Fibroblast of mammary gland (primary cell): ENCODE measurements around the gene LDLRAD4.

Experiments
- DNase-seq: peaks from one replicate; pipeline ENCODE4 v3.0.0-alpha.2; 2010; ENCODE audit warnings: low read depth
- H3K4me3 ChIP-seq: 2 replicates; pipeline ENCODE4 v1.5.1; 2011; ENCODE audit warnings: low read depth, mild to moderate bottlenecking, low read length, moderate library complexity; ENCODE audit not compliant: control insufficient read depth
- CTCF ChIP-seq: conservative IDR thresholded peaks from 2 replicates; pipeline ENCODE4 v1.5.1; 2011; ENCODE audit warnings: low read depth, low read length, inconsistent platforms; ENCODE audit not compliant: control insufficient read depth, insufficient read depth

The LDLRAD4 gene

GRCh38 chr18:13460946-13461345 is 242.4 kb downstream of the LDLRAD4 start:
- TF ChIP-seq CTCF, result no peak
- no peak overlapping the region for H3K4me3 ChIP-seq

GRCh38 chr18:13461469-13461868 is 242.9 kb downstream of the LDLRAD4 start:
- no peak for DNase-seq
- H3K4me3 ChIP-seq, result no peak overlapping the region
- no peak for TF ChIP-seq CTCF

More at GRCh38 chr18:13460946-13461345, 242.4 kb downstream of the LDLRAD4 start:
- DNase-seq, result no peak

- DNase-seq, result no peak
- no peak for TF ChIP-seq CTCF
- H3K4me3 ChIP-seq, result no peak overlapping the region
Observed at GRCh38 chr18:13461936-13462335, 243.4 kb downstream of the LDLRAD4 start.

- no peak for TF ChIP-seq CTCF
- no peak overlapping the region for H3K4me3 ChIP-seq
- DNase-seq, result no peak
Observed at GRCh38 chr18:13462686-13463085, 244.1 kb downstream of the LDLRAD4 start.

- DNase-seq, result no peak
- no peak overlapping the region for H3K4me3 ChIP-seq
- no peak for TF ChIP-seq CTCF
Observed at GRCh38 chr18:13463526-13464210, 245.1 kb downstream of the LDLRAD4 start.

- no peak for DNase-seq
- TF ChIP-seq CTCF, result no peak
- no peak overlapping the region for H3K4me3 ChIP-seq
Observed at GRCh38 chr18:13464432-13465123, 246.0 kb downstream of the LDLRAD4 start.
